Testis (tissue), 2 donors: ENCODE results near the gene TMEM203.

ENCODE experiments used
- CTCF ChIP-seq, 3 experiments: fragments of 450-650 bp in 2 of 3; fragments of 200-600 bp in 1 of 3; sonication (generic) in 1 of 3; IDR thresholded peaks; one replicate each; pipeline ENCODE4 v1.5.1; 2016 to 2019; ENCODE audit warnings: antibody characterized with exemption in 3 of 3, mild to moderate bottlenecking in 2 of 3, moderate library complexity in 1 of 3
- POLR2A ChIP-seq: fragments of 450-650 bp; IDR thresholded peaks from one replicate; pipeline ENCODE4 v1.6.1; 2017; ENCODE audit warnings: antibody characterized with exemption, mild to moderate bottlenecking, moderate library complexity

- TF ChIP-seq POLR2A = no peak
- TF ChIP-seq CTCF (IDR thresholded peaks at IDR 0.05) = no peak
Observed at GRCh38 chr9:137166380-137167229, 38.8 kb downstream of the TMEM203 start.
